Measurements from ENCODE around the gene HNRNPU.
"Not testable (repeated sequence)": the region's sequence is repeated elsewhere in the genome, so short reads cannot be mapped to it uniquely, and the experiment has no call there.

The HNRNPU gene

DNA sequence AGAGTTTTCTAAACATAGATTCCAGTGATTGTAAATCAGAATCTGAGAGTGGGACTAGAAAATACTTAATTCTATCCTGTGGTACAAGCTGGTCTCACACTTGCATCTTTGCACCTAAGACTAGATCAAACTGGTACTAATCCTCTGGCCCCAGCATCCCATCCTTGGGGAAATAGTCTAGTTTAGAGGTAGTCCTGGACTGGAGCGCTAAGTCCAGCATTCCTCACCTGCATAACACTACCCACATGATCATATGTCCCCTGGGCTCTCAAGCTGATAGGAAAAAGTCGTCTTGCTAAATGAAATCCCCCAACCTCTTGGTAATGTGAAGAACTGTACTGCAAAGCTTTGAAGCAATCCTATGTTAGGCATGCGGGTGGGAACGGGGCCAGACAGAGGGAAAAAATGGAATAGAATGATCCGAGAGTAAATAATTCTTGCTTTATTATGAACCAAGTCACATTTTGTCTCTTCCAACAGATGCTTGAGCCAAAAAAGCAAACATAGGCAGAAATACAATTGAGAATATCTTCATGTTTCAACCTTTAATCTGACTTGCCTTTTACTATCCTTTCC is 24.0 kb downstream of the HNRNPU start:
- no peak for FAIRE-seq

GRCh38 chr1:244839656-244840055 is 24.7 kb downstream of the HNRNPU start:
- FAIRE-seq = no peak
- no peak for DNase-seq (ENCODE audit: low spot score)

More for the DNA sequence above, 24.0 kb downstream of the HNRNPU start:
- DNase-seq (ENCODE audit: low spot score) = no peak

DNA sequence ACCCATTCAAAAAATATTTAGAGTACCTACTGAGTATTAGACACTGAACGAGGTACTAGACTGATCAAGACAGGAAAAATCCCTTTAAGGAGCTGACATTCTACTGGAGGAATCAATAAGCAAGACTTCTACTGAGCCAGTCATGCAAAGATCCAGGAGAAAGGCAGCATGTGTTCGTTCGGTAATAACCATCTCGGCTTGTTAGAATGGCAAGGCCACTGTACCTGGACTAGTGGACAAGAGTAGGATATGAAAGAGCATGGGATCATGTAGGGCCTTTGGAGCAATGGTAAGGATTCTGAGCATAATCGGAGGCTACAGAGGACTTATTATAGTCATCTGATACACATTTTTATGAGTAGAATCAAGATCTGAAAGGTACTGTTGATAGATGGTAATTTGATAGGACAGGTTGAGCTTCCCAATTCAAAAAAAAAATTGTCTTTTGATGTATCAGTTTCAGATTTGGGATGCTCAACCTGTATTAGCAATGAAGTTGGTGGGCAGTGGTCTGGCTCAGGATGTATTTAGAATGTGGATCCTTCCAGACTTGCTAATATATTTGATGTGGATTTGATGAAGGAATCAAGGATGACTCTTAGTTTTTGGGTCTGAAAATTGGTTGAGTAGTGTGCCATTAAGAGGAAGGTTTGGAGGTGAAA is 26.6 kb downstream of the HNRNPU start:
- FAIRE-seq (no peak), DNase-seq (ENCODE audit: low spot score) (no peak)

GRCh38 chr1:244836584-244836983 is 27.8 kb downstream of the HNRNPU start:
- no peak for FAIRE-seq

GRCh38 chr1:244836135-244836521 is 28.2 kb downstream of the HNRNPU start:
- DNase-seq (ENCODE audit: low spot score) (peak; percentile 29), FAIRE-seq (no peak)

More at GRCh38 chr1:244836584-244836983, 27.8 kb downstream of the HNRNPU start:
- DNase-seq (ENCODE audit: low spot score) = no peak

DNA sequence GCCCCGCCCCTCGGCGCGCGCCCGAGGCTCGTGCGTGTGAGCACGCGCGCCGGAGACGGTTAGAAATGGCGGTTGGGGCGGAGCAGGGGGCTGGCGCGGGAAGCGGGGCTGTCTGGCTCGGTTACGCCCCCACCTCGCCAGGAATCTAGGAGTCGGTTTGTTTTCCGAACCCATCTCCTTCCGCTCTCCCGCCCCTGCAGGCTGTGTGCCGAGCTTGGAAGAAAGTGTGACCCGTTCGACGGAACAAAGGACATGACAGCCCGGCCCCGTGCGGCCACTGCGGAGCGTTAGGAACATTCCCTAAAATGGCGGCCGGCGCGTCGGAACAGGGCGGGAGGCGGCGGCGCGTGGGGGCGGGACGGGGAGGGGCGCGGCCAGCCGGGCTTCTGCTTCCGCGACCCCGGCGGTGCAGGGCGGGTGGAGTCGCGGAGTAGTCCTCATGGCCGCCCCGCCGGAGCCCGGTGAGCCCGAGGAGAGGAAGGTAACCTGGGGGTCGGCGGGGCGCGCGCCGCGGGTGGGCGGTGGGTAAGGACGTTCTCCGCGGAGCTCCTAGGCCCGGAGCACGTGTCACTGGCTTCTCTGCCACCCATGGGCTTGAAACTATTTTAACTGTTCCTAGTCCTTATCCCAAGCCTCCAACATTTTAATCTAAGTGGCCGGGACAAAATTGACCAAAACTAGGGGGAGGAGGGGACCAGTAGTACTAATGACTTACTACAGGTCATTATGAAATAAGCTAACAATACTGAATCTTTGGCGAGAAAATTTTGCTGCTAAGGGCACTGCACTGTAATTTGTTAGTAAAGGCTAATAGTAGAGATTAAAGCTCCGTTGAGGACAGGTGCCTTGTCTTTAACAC is 28.8 kb downstream of the HNRNPU start, which contains the start of gene COX20:
TSS of gene COX20 (plus strand) at position 383 of the 859 bp plus-strand sequence. CDS start at position 440, 57 bp downstream.
- peak; percentile 89 for DNase-seq (ENCODE audit: low spot score)
- FAIRE-seq = no peak

DNA sequence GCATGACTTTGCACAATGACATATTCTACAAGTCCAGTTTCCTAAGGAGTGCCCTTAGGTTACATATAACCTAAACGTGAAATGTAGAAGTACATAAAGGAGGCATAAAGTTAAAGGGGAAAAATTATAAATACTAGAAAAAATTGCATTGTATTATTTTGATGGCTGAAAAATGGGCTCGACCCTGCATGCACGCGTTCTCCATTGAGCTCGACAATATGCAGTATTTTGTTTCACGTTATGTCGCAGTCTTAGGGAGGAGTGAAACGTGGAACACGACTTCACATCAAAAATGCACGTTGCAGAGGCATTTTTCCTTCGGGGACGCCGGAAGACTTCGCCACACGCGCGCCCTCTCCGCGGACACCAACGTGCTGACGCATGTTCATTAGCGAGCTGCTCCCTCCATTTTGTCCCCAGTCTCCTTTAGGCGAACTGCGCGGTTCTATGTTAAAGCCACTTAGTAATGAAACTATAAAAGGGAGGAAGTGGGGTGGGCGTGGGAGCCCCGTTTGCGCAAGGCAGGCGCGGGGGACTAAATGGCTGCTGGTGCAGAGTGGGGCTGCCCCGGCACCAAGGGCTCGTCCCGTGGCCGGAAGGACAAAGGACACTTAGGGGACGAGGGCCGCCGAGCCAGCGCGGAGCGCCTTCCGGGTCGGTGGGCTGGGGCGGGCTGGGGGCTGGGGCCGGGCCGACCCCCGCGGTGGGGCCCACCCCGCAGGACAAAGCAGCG is 29.6 kb downstream of the HNRNPU start:
- no peak for DNase-seq (ENCODE audit: low spot score)
- FAIRE-seq = no peak

DNA sequence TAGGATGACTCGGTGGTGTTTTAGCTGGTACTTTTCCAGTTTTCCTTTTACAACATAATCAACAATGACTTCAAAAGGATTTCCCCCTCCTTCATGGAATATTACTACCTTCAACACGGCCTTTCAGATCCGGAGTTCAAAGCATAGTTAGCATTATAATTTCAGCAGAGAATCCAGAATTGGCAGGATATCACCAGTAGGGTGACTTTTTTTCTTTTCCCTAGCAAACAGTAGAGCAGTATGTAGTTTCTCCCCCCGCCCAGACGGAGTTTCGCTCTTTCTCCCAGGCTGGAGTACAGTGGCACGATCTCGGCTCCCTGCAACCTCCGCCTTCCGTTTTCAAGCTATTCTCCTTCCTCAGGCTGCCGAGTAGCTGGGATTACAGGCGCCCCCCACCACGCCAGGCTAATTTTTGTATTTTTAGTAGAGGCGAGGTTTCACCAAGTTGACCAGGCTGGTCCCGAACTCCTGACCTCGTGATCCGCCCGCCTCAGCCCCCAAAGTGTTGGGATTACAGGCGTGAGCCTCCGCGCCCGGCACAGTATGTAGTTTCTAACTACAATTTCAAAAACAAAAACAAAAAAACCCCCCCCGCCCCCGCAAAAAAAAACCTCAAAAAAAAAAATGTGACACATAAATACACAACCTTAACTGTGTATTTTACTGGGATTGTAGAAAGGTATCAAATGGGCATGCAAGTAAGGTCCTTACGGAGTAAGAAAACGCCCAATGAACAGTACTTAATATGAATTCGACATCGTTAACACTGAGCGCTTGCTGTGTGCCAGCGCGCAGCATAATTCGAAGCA is 30.4 kb downstream of the HNRNPU start:
- FAIRE-seq (no peak), DNase-seq (ENCODE audit: low spot score) (peak; percentile 57)

- not testable (repeated sequence) for FAIRE-seq; DNase-seq (ENCODE audit: low spot score)
Observed at GRCh38 chr1:244833260-244833659, 31.1 kb downstream of the HNRNPU start.

DNA sequence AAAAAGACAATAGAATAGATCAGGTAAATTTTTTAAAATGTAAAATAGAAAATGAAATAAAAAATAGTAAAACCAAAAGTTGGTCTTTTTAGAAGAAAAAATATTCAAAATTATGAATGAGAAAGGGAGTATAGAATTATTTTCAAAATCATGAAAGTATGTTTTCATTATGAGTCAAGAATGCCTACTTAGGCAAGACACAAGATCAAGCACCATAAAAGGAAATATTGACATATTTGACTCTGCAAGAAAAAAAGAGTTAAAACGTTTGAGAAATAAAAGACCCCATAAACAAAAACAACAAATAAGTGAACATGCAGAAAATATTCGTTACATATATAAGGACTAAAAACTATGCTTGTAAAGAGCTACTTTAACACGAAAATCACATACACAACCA is 33.7 kb downstream of the HNRNPU start:
- no peak for DNase-seq (ENCODE audit: low spot score)
- no peak for FAIRE-seq

- no peak for FAIRE-seq
Observed at GRCh38 chr1:244826712-244827111, 37.6 kb downstream of the HNRNPU start.

GRCh38 chr1:244822878-244823277 is 41.5 kb downstream of the HNRNPU start:
- DNase-seq (ENCODE audit: low spot score) (no peak), FAIRE-seq (no peak)

More at GRCh38 chr1:244826712-244827111, 37.6 kb downstream of the HNRNPU start:
- DNase-seq (ENCODE audit: low spot score) = no peak

GRCh38 chr1:244821134-244821533 is 43.2 kb downstream of the HNRNPU start:
- no peak for DNase-seq (ENCODE audit: low spot score)
- FAIRE-seq = no peak

DNA sequence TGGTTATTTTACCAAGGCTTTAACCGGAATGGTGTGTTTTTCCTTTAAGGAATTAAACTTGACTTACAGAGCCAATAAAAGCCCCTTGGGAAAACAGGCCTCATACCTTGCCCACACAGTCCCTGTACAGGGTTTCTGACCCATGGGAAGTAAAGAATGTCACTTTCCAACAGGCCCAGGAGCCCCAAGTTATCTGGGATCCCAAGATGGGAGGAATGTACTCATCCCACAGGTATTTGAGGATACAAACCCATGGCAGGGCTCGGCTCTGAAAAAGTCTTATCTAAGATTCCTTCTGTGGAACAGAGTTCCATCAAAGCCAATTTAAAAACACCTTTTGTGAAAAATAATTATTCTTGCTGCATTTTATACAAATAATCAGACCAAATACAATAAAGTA is 44.2 kb downstream of the HNRNPU start:
- no peak for FAIRE-seq

GRCh38 chr1:244817415-244817894 is 46.9 kb downstream of the HNRNPU start:
- no peak for FAIRE-seq
- no peak for DNase-seq (ENCODE audit: low spot score)

More for the DNA sequence above, 44.2 kb downstream of the HNRNPU start:
- no peak for DNase-seq (ENCODE audit: low spot score)

- FAIRE-seq (no peak), DNase-seq (ENCODE audit: low spot score) (no peak)
Observed at GRCh38 chr1:244815600-244816099, 48.7 kb downstream of the HNRNPU start.

- no peak for DNase-seq (ENCODE audit: low spot score)
- no peak for FAIRE-seq
Observed at GRCh38 chr1:244813327-244813726, 51.0 kb downstream of the HNRNPU start.

DNA sequence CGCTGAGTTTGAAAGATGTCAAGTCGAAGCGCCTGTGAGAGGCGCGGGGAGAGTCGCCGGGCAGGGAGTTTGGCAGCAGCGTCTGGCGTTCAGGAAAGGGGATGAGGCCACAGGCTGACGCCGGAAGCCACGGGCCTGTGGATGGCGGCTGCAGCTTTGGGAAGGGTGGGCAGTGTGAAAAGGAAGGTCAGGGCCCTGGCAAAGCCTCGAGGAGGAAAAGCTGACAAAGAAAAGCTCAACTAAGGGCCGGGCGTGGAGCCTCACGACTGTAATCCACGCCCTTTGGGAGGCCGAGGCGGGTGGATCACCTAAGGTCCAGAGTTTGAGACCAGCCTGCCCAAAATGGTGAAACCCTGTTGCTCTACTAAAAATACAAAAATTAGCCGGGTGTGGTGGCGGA is 54.1 kb downstream of the HNRNPU start:
- DNase-seq (ENCODE audit: low spot score) = no peak
- FAIRE-seq = no peak

- DNase-seq (ENCODE audit: low spot score) (no peak), FAIRE-seq (no peak)
Observed at GRCh38 chr1:244807138-244807537, 57.2 kb downstream of the HNRNPU start.

GRCh38 chr1:244804841-244805240 is 59.5 kb downstream of the HNRNPU start:
- FAIRE-seq (no peak), DNase-seq (ENCODE audit: low spot score) (no peak)
